Astrocyte (in vitro differentiated cells and primary cell): Measurements from ENCODE around the gene CCNG2. TPM values are rescaled to one million over a fixed set of nuclear protein-coding genes. Genes with fewer than 3 reads are reported as not detected.

Experiments used
- DNase-seq: peaks from one replicate; pipeline ENCODE4 v3.0.0-alpha.2; 2010; ENCODE audit warnings: low read depth
- FAIRE-seq: peaks from 2 replicates; lab custom pipeline; 2011; peaks lifted over from hg19 to GRCh38; lab: Jason Lieb, UNC
- H2AFZ ChIP-seq: 2 replicates; pipeline ENCODE4 v1.6.0; 2012; ENCODE audit warnings: low read depth, low read length, inconsistent platforms
- H3K27ac ChIP-seq: 2 replicates; pipeline ENCODE4 v1.5.1; 2011; ENCODE audit warnings: low read depth, low read length, inconsistent platforms
- H3K27me3 ChIP-seq: 2 replicates; pipeline ENCODE4 v1.6.0; 2011; ENCODE audit warnings: low read length, inconsistent platforms; ENCODE audit not compliant: insufficient read depth
- H3K36me3 ChIP-seq: 2 replicates; pipeline ENCODE4 v1.5.1; 2011; ENCODE audit warnings: low read length, inconsistent platforms; ENCODE audit not compliant: insufficient read depth
- H3K4me1 ChIP-seq: 2 replicates; pipeline ENCODE4 v1.5.1; 2011; ENCODE audit warnings: low read length, inconsistent platforms; ENCODE audit not compliant: insufficient read depth
- H3K4me2 ChIP-seq: 2 replicates; pipeline ENCODE4 v1.6.0; 2012; ENCODE audit warnings: low read length, inconsistent platforms
- H3K4me3 ChIP-seq: 2 replicates; pipeline ENCODE4 v1.5.1; 2011; ENCODE audit warnings: low read depth, mild to moderate bottlenecking, low read length, inconsistent platforms; ENCODE audit not compliant: insufficient read depth
- H3K79me2 ChIP-seq: 2 replicates; pipeline ENCODE4 v1.6.0; 2012; ENCODE audit warnings: mild to moderate bottlenecking, low read length, inconsistent platforms; ENCODE audit not compliant: insufficient read depth
- H3K9ac ChIP-seq: 2 replicates; pipeline ENCODE4 v1.6.0; 2012; ENCODE audit warnings: mild to moderate bottlenecking, low read length, inconsistent platforms
- H3K9me3 ChIP-seq: 2 replicates; pipeline ENCODE4 v1.5.1; 2012; ENCODE audit warnings: low read depth, mild to moderate bottlenecking, low read length, inconsistent platforms; ENCODE audit not compliant: insufficient read depth
- H4K20me1 ChIP-seq: 2 replicates; pipeline ENCODE4 v1.6.0; 2012; ENCODE audit warnings: low read length, inconsistent platforms; ENCODE audit not compliant: insufficient read depth
- H3K27ac Mint-ChIP-seq: one replicate; pipeline ENCODE4 v1.8.0; 2021; ENCODE audit warnings: mild to moderate bottlenecking, mixed read lengths; ENCODE audit not compliant: unreplicated experiment
- H3K27me3 Mint-ChIP-seq: one replicate; pipeline ENCODE4 v1.8.0; 2021; ENCODE audit warnings: low read depth, mixed read lengths; ENCODE audit not compliant: unreplicated experiment
- H3K36me3 Mint-ChIP-seq: one replicate; pipeline ENCODE4 v1.8.0; 2021; ENCODE audit warnings: low read depth, mixed read lengths; ENCODE audit not compliant: unreplicated experiment
- H3K4me1 Mint-ChIP-seq: one replicate; pipeline ENCODE4 v1.8.0; 2021; ENCODE audit warnings: low read depth, mixed read lengths; ENCODE audit not compliant: unreplicated experiment
- H3K4me3 Mint-ChIP-seq: one replicate; pipeline ENCODE4 v1.8.0; 2021; ENCODE audit warnings: mild to moderate bottlenecking, moderate library complexity, mixed read lengths; ENCODE audit not compliant: unreplicated experiment
- H3K9me3 Mint-ChIP-seq: one replicate; pipeline ENCODE4 v1.8.0; 2021; ENCODE audit warnings: mild to moderate bottlenecking, mixed read lengths; ENCODE audit not compliant: unreplicated experiment
- EZH2 ChIP-seq: IDR thresholded peaks from 2 replicates; pipeline ENCODE4 v1.6.1; 2012; ENCODE audit warnings: mild to moderate bottlenecking, low read length, inconsistent platforms; ENCODE audit not compliant: insufficient read depth
- total RNA-seq: library from RNA; stranded (reverse); gene quantifications from 2 replicates; pipeline ENCODE4 v1.2.1, GENCODE V29; 2021
- TF ChIP-seq, protein P1 (sequence below): IDR thresholded peaks from 2 replicates; pipeline ENCODE4 v1.5.1; 2011; ENCODE audit warnings: low read depth, mild to moderate bottlenecking, inconsistent platforms, low read length, moderate library complexity; ENCODE audit not compliant: insufficient read depth

CCNG2 gene
- total RNA-seq, 1 donor from 2014 or later: 54.7 TPM

DNA sequence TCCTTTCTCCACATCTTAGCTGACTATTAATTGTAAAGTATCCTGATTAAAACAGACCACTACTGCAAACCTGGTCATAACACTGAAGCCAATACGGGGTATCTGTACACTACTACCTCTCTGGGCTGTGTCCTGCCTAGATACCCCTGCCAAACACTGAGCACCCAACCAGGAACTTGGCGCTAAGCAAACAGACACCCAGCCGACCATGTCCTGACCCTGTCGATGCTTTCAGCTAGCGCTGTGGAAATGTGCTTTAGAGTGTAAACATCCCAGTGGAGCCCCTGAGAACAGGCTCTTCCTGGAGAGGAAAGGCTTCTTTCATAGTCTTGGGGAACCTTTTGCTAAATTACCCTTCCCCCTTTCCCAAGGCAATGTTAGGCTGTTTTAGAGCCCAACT lies 52.9 kb downstream of the CCNG2 start:
- Histone ChIP-seq H3K36me3 (no peaks in the 10 kb centered on the region), H3K4me1 (no peaks in the 10 kb centered on the region), H4K20me1 (no peaks in the 10 kb centered on the region), H3K9ac (no peak overlapping the region), H3K27ac (no peak overlapping the region), H3K9me3 (no peaks in the 10 kb centered on the region), H3K27me3 (peaks cover 45% of the 10 kb centered on the region), H3K4me3 (no peak overlapping the region), H3K79me2 (no peaks in the 10 kb centered on the region), H2AFZ (no peak overlapping the region), H3K4me2 (no peak overlapping the region)
- DNase-seq (no peak), FAIRE-seq (no peak)
- no peak for TF ChIP-seq EZH2
- TF ChIP-seq, protein P1, sequence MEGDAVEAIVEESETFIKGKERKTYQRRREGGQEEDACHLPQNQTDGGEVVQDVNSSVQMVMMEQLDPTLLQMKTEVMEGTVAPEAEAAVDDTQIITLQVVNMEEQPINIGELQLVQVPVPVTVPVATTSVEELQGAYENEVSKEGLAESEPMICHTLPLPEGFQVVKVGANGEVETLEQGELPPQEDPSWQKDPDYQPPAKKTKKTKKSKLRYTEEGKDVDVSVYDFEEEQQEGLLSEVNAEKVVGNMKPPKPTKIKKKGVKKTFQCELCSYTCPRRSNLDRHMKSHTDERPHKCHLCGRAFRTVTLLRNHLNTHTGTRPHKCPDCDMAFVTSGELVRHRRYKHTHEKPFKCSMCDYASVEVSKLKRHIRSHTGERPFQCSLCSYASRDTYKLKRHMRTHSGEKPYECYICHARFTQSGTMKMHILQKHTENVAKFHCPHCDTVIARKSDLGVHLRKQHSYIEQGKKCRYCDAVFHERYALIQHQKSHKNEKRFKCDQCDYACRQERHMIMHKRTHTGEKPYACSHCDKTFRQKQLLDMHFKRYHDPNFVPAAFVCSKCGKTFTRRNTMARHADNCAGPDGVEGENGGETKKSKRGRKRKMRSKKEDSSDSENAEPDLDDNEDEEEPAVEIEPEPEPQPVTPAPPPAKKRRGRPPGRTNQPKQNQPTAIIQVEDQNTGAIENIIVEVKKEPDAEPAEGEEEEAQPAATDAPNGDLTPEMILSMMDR: no peak
- H3K4me3 Mint-ChIP-seq: no peak overlapping the region
- H3K27me3 Mint-ChIP-seq: peaks cover 50% of the 10 kb centered on the region
- no peaks in the 10 kb centered on the region for H3K9me3 Mint-ChIP-seq
- no peaks in the 10 kb centered on the region for H3K36me3 Mint-ChIP-seq
- H3K27ac Mint-ChIP-seq: no peak overlapping the region
- no peaks in the 10 kb centered on the region for H3K4me1 Mint-ChIP-seq

DNA sequence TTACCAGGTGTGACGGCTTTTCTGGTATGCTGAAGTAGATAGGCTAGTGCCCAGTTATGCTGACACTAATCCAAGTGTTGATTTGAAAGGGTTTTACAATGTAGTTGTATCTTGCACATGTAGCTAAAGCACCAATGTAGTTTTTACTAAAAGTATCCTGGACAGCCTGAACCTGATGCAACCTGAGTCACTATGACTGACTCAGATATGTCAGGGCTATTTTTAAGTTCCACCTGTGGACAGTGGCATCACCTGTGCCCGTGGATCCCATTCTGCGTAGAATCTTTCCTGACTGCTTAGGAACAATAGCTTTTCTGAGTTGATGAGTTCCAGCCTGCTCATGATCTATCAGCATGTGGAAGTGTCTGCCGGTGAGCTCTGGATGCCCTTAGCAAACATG lies 58.1 kb downstream of the CCNG2 start:
- Histone ChIP-seq H3K4me3 (no peak overlapping the region), H4K20me1 (no peaks in the 10 kb centered on the region), H3K36me3 (no peaks in the 10 kb centered on the region), H3K27ac (no peak overlapping the region), H3K9ac (no peak overlapping the region), H3K79me2 (no peaks in the 10 kb centered on the region), H3K4me2 (no peak overlapping the region), H3K4me1 (no peaks in the 10 kb centered on the region), H2AFZ (no peak overlapping the region), H3K9me3 (no peaks in the 10 kb centered on the region), H3K27me3 (peaks cover 26% of the 10 kb centered on the region)
- DNase-seq (no peak), FAIRE-seq (no peak)
- Mint-ChIP-seq H3K27me3 (peaks cover 55% of the 10 kb centered on the region), H3K36me3 (peaks cover 2% of the 10 kb centered on the region), H3K9me3 (peaks cover 6% of the 10 kb centered on the region), H3K27ac (no peak overlapping the region), H3K4me1 (no peaks in the 10 kb centered on the region), H3K4me3 (no peak overlapping the region)
- TF ChIP-seq EZH2: no peak
- TF ChIP-seq, protein P1: no peak

DNA sequence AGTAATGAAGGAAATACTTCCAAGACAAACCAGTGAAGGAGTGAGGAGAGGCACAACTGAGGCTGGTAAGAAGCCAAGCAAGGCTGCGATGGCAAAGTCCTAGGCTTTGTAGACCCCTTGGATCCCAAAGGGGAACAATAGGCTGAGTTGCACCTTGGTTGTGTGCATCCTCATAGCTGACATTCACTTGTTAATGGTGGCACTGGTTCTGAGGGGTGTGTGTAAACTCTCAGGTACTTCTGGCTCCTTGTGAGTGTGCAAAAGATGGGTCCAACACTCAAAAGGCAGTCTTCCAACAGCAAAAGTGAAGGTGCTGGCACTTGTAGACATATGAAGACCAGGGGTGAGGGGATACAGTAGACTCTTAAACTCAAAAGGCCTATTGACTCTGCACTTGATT lies 60.5 kb downstream of the CCNG2 start:
- no peak overlapping the region for H3K9ac ChIP-seq
- H3K9me3 Mint-ChIP-seq: peaks cover 6% of the 10 kb centered on the region
- peaks cover 1% of the 10 kb centered on the region for H3K4me1 Mint-ChIP-seq
- H3K79me2 ChIP-seq: no peaks in the 10 kb centered on the region
- peaks cover 21% of the 10 kb centered on the region for H3K27me3 ChIP-seq
- H3K4me2 ChIP-seq: no peak overlapping the region
- H3K4me1 ChIP-seq: peaks cover 3% of the 10 kb centered on the region
- no peak overlapping the region for H3K4me3 ChIP-seq
- no peaks in the 10 kb centered on the region for H4K20me1 ChIP-seq
- H3K4me3 Mint-ChIP-seq: no peak overlapping the region
- H3K27me3 Mint-ChIP-seq: peaks cover 66% of the 10 kb centered on the region
- no peak for FAIRE-seq
- H3K27ac Mint-ChIP-seq: no peak overlapping the region
- DNase-seq: no peak
- H3K27ac ChIP-seq: no peak overlapping the region
- H3K9me3 ChIP-seq: no peaks in the 10 kb centered on the region
- H2AFZ ChIP-seq: no peak overlapping the region
- TF ChIP-seq, protein P1: no peak
- TF ChIP-seq EZH2: no peak
- H3K36me3 Mint-ChIP-seq: peaks cover 2% of the 10 kb centered on the region
- H3K36me3 ChIP-seq: no peaks in the 10 kb centered on the region
